Measurements from ENCODE around the gene CENPS.
"Not testable (repeated sequence)": the region's sequence is repeated elsewhere in the genome, so short reads cannot be mapped to it uniquely, and the experiment has no call there.

CENPS gene

DNA sequence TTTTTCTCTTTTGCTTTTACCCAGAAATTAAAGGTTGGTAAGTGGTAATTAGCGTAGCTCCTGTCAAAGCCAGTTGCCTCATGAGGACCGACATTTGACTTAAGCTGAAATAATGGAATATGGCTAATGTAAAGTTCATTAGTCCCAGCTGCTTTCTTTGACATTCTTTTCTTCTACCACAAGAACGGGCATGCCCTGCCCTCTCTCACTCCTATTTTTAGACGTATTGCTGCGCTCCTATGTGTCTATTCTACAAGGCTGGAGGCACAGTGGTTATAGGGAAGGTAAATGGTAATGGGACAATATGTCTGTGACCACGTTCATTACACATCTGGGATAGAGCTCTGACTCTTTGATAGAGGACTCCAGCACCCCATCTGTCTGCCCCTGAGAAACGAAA is 26.4 kb downstream of the CENPS start:
- DNase-seq: no peak

DNA sequence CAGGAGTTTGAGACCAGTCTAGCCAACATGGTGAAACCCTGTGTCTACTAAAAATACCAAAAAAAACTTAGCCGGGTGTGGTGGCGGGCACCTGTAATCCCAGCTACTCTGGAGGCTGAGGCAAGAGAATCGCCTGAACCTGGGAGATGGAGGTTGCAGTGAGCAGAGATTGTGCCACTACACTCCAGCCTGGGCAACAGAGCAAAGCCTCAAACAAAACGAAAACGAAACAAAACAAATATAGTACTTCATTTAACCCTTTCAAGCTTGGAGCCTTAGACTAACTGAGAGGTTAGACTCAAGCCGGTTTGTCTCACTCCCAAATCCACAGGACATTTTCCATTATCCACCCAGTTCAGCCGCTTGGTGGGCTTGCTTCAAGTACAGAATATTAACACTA is 27.2 kb downstream of the CENPS start:
- not testable (repeated sequence) for DNase-seq

DNA sequence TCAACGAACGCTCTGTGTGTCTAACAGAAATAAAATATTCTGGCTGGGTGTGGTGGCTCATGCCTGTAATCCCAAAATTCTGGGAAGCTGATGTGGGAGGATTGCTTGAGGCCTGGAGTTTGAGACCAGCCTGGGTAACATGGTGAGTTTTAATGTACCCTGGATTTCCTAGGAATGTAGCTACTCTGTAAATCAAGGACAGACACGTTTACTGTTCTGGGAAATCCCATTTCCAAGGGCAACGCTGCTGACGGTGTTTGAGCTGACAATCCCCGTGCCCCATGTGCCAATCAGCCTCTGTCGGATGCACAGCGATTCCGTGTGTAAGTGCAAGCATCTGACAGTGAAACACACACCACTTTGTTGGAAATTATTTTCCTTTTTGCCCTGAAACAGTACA is 27.6 kb downstream of the CENPS start:
- DNase-seq: no peak

DNA sequence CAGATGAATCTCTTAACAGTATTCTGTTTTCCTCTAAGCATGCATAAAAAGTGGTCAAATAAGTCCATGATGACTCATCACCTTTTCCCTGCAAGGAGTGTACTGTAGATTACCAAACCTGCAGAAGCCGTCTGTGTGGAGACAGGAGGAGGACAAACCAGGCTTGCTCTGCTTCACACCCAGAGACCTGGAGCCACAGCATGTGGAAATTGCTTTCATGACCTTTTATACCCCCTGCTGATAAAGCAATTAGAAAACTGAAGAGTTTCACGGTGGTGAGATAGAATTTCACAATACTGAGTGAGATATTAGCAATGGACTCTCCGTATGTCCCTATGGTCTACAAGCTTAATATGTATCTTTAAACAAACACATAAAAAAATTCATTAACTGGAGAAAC is 29.0 kb downstream of the CENPS start:
- DNase-seq: no peak

DNA sequence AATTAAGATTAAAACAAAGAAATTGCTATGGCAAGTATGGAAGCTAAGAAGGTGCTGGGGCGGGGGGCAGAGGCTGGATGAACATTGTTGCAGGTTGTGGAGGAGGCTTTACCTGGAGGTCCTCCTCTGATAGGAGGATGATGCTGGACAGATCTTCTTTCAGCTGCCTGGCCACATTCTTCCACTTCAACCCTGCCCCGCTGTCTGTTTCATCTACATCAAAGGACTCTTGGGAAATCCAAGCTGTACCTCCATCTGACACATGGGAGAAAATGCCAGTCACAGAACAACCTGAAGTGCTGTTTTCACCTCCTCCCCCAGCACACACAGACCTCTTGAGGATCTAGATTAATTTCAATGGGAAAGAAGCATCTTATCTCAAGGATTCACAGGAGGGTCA is 36.8 kb downstream of the CENPS start:
- no peak for DNase-seq

DNA sequence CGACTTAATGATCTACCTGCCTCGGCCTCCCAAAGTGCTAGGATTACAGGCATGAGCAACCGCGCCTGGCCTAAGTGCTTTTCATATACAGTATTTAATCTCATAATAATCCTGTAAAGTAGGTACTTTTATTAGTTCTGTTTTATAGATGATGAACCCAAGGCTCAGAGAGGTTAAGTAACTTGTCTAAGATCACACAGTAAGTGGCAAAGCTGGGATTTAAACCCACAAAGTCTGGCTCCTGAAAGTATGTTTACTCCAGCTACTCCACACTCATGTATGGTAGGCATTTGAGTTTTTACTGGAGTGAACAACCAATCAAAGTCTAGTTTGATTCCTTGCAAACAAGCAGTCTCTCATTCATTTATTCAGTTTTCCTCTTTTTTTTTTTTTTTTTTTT is 39.8 kb downstream of the CENPS start:
- no peak for DNase-seq

DNA sequence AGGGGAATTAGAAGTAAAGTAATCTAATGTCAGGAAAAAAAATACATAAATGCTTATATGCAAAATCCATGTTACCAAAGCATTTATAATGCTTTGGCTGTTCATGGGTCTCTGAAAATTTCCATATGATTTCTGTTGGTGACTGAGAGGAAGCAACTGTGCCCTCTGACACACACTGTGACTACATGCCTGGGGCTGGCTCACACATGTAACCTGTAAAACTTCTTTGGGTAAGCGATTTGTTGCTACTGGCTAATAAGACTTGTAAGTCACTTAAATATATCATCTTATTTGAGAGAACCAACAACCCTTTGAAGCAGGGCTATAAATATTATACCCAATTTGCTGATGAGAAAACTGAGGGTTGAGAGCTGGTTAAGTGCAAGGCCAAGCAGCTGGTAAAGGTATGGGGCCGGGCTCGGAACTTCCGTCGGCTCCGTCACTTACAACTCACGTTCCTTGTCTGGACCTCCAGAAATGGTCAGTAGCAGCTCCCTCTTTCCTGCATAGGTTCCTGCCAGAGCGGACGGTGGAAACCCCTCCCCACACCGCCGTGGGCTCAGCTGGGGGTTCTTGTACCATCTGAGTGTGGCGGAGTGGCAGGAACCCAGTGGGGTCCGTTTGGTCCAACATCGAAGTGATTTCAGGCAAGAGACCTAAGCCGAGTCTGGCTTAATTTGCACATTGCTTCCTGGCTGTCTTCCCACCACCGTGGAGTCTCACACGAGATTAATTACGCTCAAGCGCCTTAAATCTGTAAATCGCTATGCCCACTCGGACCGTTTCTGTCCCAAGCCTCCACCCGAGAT is 41.4 kb downstream of the CENPS start:
- no peak for DNase-seq

DNA sequence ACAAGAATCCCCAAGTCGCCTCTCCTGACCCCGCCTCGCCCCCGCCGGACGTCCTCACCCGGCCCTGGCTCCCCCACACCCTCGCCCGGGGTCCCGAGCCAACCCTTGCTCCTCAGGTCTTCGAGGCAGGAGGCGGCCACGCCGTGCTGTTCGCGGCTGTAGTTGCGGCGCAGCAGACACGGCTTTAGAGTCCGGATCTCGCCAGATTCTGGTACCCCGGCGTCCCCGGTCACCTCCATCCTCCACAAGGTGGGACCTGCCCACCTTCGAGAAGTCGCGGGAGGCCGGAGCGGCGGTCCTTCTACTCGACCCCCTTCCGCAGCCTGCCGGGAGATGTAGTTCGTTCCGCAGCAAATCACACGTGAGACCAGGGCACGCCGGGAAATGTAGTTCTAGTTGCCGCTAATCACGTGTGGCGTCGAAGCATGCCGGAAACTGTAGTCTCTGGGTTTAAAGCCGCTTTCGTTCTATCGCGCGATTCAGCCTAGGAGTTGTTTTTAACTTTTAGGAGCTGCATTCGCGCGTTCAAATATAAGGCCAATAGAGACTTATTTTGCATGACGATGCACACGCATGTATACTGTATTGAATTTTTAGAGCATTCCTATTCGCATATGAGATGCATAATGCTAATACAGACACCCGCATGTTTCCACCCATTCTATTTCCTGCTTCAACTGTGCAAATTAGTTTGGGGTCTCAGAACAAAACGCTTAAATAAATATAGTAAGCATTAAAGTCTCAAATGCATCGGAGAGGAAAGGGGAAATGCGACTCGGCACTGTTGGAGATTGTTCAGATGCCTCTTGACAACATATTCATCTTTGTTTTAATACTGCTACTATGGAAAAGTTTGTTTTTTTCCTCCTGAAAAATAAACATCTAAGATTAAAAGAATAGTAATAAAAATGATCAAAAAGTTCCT is 42.2 kb downstream of the CENPS start, which contains the start of gene DFFA:
Gene DFFA (minus strand): TSS at position 310 of the 925 bp plus-strand sequence. CDS start 71 bp downstream, at position 239.
- DNase-seq: peak; percentile 94

DNA sequence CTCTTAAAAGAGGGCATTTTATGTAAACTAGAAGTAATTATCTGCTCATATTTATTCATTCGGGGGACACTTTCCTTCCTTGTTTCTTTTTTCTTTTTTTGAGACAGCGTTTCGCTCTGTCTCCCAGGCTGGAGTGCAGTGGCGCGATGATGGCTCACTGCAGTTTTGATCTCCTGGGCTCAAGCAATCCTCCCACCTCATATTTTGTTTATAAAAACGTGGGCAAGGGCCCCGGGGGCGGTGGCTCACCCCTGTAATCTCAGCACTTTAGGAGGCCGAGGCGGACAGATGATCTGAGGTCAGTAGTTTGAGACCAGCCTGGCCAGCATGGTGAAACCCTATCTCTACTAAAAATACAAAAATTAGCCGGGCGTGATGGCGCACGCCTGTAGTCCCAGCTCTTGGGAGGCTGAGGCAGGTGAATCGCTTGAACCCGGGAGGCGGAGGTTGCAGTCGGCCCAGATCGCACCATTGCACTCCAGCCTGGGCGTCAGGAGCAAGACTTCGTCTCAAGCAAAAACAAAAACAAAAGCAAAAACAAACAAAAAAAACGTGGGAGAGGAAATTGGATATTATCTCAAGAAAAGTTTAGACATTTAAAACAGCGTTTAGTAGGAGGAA is 43.0 kb downstream of the CENPS start:
- DNase-seq: no peak

DNA sequence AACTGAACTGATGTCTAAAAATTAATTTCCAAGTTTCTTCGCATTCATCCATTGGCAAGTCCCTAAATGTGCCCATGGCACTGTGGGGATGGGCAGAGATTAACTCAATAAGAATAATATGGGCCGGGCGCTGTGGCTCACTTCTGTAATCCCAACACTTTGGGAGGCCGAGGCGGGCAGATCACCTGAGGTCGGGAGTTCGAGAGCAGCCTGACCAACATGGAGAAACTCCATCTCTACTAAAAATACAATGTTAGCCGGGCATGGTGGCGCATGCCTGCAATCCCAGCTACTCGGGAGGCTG is 44.0 kb downstream of the CENPS start:
- not testable (repeated sequence) for DNase-seq

DNA sequence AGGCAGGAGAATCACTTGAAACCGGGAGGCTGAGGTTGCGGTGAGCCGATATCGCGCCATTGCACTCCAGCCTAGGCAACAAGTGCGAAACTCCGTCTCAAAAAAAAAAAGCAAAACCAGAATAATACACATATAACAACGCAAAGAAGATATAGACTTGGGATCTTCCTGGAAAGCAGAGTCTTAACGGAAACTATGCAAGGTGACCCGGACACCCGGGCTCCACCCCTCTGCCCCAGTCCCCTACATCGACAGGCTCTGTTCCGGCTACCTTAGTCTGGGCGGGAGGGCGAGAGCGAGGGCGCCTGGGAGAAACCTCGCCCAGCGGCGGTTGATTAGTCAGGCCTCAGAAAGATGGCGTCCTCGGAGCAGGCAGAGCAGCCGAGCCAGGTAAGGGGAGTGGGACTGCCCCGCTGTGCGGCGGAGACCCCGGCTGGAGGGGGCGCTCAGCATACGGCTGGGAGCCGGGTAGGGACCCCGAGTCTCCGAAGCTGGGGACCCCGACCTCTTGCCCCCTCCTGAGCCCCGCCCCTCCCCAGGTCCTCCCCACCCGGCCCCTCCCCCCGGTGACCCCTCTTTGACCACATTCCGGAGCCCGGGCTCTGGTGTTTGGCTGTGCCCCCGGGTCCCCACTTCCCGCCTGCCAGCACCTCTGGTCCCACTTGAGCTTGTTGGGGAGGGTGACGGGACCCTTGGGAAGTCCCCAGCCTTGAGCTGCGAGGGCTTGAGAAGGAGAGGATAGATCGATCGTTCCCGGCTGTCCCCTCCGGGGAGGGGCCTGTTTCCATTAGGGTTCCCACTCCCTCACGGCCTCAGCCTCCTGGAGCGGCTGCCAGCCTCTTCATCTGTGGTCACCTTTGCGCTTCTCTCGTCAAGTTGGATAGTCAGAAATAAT is 44.6 kb downstream of the CENPS start, which contains the start of gene PEX14:
Gene PEX14 (plus strand): TSS at position 338 of the 895 bp plus-strand sequence. CDS start 17 bp downstream, at position 355.
- peak; percentile 89 for DNase-seq

DNA sequence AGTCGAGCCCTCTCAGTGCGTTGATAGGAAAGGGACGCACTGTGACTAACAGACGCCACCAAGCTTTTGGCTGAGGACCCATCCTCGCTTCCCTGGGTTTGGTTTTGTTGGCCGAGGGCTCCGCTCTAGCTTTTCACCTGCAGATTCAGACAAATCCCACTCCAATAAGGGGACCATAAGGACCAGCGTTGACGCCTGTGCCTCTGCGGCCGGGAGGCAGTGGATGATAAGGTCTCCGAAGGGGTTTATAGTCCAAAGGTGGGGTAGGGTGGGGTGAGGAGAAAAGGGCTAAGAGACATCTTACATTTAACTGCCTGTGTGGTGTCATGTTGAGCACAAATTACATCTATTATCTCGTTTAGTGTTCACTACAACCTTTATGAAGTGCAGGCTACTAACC is 45.3 kb downstream of the CENPS start:
- DNase-seq: no peak

DNA sequence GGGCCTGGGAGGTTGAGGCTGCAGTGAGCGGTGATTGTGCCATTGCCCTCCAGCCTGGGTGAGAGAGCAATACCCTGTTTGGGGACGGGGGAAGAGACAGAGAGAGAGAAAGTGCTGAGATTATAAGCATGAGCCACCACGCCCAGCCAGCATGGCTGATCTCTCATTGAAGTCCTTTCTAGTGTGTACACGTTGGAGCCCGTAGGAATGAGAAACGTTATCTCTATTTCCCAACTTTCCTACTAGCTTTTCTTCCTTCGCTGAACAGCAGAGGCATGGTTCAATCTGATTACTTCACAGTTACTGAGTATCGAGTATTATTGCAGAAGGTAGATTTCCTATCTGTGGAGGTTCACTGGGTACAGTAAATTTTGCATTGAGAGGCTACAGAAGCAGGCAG is 49.1 kb downstream of the CENPS start:
- no peak for DNase-seq

DNA sequence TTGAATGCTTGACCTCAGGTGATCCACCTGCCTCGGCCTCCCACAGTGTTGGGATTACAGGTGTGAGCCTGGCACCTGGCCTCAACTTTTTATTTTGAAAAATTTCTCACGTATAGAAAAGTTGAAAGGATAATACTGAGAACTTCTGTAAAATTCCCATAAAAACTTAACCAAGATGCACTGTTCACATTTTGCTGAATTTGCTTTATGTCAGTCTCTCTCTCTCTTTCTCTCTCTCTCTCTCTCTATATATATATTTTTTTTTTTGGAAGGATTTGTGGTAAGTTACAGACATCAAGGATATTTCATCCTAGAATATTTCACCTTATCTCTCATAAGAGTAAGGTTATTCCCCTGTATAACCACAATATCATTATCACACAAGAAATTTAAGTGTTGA is 50.4 kb downstream of the CENPS start:
- no peak for DNase-seq

DNA sequence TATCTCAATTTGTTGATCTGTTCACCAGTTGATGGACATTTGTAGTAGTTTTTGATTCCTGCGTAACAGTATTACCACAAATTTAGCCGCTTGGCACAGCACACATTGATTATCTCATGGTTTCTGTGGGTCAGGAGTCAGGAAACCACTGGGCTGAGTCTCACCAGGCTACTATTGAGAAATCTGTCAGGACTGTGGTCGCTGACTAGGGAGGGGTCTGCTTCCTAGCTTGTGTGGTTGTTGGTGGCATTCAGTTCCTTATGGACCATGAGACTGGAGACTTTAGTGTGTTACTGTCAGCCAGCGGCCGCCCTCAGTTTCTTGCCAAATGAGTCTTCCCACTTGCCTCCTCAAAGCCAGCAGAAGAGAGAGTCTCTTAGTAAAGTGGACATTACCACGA is 54.3 kb downstream of the CENPS start:
- no peak for DNase-seq

DNA sequence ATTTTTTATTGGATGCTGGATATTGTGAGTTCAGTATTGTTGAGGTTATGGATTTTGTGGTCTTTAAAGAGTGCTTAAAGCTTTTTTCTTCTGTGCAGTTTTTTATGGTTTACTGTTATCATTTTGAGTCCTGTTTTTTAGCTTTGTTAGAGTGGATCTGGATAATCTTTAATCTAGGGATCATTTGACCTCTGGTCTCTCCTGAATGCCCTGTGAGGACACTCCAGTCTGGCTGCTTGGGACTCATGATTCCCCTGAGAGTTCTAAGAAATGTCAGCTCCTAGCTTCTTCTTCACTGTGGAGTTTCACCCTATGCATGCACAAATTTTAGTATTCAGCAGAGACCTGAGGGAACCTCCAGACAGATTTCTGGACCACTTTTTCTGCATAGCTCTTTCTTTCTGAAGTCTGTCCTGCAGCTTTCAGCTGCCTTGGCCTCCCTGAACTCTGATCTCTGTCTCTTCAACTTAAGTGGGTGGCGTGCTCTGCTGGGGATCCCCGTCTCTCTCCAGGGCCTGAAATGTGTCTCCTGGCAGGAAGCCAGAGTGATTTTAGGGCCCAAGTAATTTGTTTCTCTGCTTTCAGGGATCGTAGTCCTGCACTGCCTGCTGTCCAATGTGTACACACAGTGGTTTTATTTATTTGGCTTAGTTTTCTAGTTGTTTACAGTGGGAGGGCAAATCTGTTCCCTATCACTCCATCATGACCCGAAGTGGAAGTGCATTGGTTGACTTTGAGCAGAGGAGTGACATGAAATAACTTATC is 59.2 kb downstream of the CENPS start:
- DNase-seq: no peak

DNA sequence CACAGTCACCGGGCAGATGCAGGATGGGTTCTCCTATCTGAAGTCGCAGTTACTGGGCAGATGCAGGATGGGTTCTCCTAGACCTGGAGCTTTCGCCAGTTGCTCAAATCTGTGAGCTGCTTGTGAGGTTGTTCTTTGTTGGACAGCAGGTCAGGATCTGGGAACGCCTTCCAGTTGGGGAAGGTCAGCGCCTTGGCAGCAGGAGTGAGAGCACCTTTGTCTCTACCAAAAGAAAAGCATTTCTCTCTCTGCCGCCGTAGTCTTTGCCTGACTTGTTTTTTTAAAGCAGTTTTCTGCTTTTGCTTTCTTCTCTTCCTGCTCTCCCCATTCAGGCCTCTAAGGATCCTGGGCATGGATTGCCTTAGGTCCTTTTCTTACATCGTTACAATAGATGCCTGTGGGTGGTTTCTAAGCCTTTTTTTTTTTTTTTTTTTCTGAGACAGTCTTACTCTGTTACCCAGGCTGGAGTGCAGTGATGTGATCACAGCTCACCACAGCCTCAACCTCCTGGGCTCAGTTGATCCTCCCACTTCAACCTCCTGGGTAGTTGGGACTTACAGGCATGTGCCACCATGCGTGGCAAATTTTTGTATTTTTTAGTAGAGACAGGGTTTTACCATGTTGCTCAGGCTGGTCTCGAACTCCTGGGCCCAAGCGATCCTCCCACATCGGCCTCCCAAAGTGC is 60.2 kb downstream of the CENPS start:
- no peak for DNase-seq

All from CD4-positive, alpha-beta T cell treated with Interleukin-17A for 1 hour (primary cell).